Measurements from ENCODE around the gene MS4A14.

- TF ChIP-seq CTCF (IDR thresholded peaks at IDR 0.05; ENCODE audit: poor library complexity) (no peak), EZH2 (IDR thresholded peaks at IDR 0.05; ENCODE audit: borderline replicate concordance) (no peak), EZH2phosphoT487 (IDR thresholded peaks at IDR 0.05; ENCODE audit: low read depth, severe bottlenecking, unreplicated experiment) (no peak)
Measured at GRCh38 chr11:60367896-60368295, 28.4 kb upstream of the MS4A14 start.

Data from hepatocyte (in vitro differentiated cells).